Psoas muscle (tissue), 8 donors: Measurements from ENCODE around the gene SNAI3. TPM values are rescaled to one million over a fixed set of nuclear protein-coding genes. Genes with fewer than 3 reads are reported as not detected.

Source experiments
- ATAC-seq, 4 donors: fragments of 200-7000 bp; cut with Tn5 transposase; one replicate each; pipeline ENCODE4 v1.9.1; 2020; ENCODE audit warnings: moderate library complexity in 3 of 4, mild to moderate bottlenecking in 2 of 4
- DNase-seq, 2 donors: peaks; one replicate each; pipeline ENCODE4 v3.0.0-alpha.2; 2020
- H3K27ac ChIP-seq: fragments of 200-600 bp; one replicate; pipeline ENCODE4 v1.8.0; 2022
- H3K27me3 ChIP-seq, 3 donors: fragments of 200-600 bp in 1 of 3; one replicate each; pipeline versions ENCODE4 v1.6.1 to v1.8.0; 2013 to 2022; ENCODE audit warnings: low read length in 2 of 3, mild to moderate bottlenecking in 2 of 3, moderate library complexity in 1 of 3; ENCODE audit not compliant: insufficient read depth in 3 of 3
- H3K36me3 ChIP-seq, 2 donors: fragments of 200-600 bp in 1 of 2; one replicate each; pipeline versions ENCODE4 v1.6.1 to v1.8.0; 2013 to 2022; ENCODE audit warnings: low read depth in 1 of 2, mild to moderate bottlenecking in 1 of 2, moderate library complexity in 1 of 2; ENCODE audit not compliant: insufficient read depth in 1 of 2
- H3K4me1 ChIP-seq: fragments of 200-600 bp; one replicate; pipeline ENCODE4 v1.8.0; 2022
- H3K4me3 ChIP-seq: fragments of 200-600 bp; one replicate; pipeline ENCODE4 v1.8.0; 2022; ENCODE audit warnings: mild to moderate bottlenecking
- H3K9me3 ChIP-seq: fragments of 200-600 bp; one replicate; pipeline ENCODE4 v1.8.0; 2022
- WGBS, 3 donors: extraction: QIAGEN DNeasy Blood & Tissue Kit; methylation state at CpG; one replicate each; pipeline versions ENCODE4 v1.1.6 to v1.1.7; 2013; 5-methylcytosine and 5-hydroxymethylcytosine counted together
- intact Hi-C, 2 donors: fragments of 100-400 bp; cut with DNase I; formaldehyde crosslinking; loops; one replicate each; pipeline versions ENCODE4 v1.11.0 to v1.14.2; 2022
- polyA plus RNA-seq, 3 donors: library from polyadenylated mRNA; stranded (reverse); fragments of 200-250 nt; gene quantifications; one replicate each; pipeline ENCODE4 v1.2.3, GENCODE V29; 2013
- total RNA-seq, 4 donors: library from RNA; stranded (reverse); fragmentation: NEBNext Ultra II Directional in 2 of 4; extraction: Animal tissue kit (Norgen Biotek cat#: 25700) in 2 of 4; gene quantifications; one replicate each; pipeline versions ENCODE4 v1.2.1 to v1.2.4, GENCODE V29; 2021 to 2023
- TF ChIP-seq, protein P1 (sequence below): fragments of 200-600 bp; IDR thresholded peaks from one replicate; pipeline ENCODE4 v1.8.0; 2022; ENCODE audit warnings: antibody characterized with exemption
- donor health status: healthy with polysubstance abuse.
- donor health status: DM: no; HTN: no; CAD: no; lungs with moderate emphysema.
- donor health status: Bipolar disorder and iron deficiency.
- donor health status: healthy.
- donor health status: DM: yes; HTN: yes; CAD: no.
- donor health status: DM: no; HTN: no; CAD: no.
- donor health status: DM: no; HTN: no; CAD: no.
- donor health status: DM: yes; HTN: yes; CAD: no.

The SNAI3 gene
- total and polyA plus RNA-seq, 7 donors = 1.2 to 8.5 (median 3.9) TPM

DNA sequence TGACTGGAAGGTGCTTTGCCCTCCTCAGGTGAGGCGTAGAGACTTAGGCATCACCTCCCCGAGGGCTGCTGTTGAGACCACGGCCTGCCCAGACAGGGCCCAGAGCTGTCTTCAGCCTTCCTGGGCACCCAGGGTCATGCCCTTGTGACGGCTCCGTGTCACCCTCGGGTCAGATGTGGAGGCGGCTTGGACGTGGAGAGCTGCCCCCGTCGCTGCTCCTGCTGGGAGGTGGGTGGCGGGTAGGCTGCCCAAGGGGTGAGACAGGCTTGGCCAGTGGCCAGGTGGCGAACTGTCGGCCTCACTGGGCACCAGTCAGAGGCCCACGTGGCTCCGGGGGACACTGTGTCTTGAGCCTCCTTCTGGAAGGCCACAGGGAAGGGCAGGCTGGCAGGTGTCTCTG is 8.9 kb upstream of the SNAI3 start:
- H3K4me3 ChIP-seq = no peak overlapping the region
- H3K9me3 ChIP-seq = no peaks in the 10 kb centered on the region
- WGBS, 3 donors = 55 to 67% (median 55%) methylated on average over 15 of the region's 15 CpGs
- peaks cover 12% of the 10 kb centered on the region for H3K4me1 ChIP-seq
- TF ChIP-seq, protein P1, sequence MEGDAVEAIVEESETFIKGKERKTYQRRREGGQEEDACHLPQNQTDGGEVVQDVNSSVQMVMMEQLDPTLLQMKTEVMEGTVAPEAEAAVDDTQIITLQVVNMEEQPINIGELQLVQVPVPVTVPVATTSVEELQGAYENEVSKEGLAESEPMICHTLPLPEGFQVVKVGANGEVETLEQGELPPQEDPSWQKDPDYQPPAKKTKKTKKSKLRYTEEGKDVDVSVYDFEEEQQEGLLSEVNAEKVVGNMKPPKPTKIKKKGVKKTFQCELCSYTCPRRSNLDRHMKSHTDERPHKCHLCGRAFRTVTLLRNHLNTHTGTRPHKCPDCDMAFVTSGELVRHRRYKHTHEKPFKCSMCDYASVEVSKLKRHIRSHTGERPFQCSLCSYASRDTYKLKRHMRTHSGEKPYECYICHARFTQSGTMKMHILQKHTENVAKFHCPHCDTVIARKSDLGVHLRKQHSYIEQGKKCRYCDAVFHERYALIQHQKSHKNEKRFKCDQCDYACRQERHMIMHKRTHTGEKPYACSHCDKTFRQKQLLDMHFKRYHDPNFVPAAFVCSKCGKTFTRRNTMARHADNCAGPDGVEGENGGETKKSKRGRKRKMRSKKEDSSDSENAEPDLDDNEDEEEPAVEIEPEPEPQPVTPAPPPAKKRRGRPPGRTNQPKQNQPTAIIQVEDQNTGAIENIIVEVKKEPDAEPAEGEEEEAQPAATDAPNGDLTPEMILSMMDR = no peak
- peaks cover 3 to 43% of the 10 kb centered on the region in 2 donors for H3K36me3 ChIP-seq
- peak overlapping the region; percentile 79 for H3K27ac ChIP-seq
- H3K27me3 ChIP-seq = no peaks in the 10 kb centered on the region
- DNase-seq (no peak), ATAC-seq (peak; percentile 15 to 49 (median 29))
- intact Hi-C loops = no loop called here

DNA sequence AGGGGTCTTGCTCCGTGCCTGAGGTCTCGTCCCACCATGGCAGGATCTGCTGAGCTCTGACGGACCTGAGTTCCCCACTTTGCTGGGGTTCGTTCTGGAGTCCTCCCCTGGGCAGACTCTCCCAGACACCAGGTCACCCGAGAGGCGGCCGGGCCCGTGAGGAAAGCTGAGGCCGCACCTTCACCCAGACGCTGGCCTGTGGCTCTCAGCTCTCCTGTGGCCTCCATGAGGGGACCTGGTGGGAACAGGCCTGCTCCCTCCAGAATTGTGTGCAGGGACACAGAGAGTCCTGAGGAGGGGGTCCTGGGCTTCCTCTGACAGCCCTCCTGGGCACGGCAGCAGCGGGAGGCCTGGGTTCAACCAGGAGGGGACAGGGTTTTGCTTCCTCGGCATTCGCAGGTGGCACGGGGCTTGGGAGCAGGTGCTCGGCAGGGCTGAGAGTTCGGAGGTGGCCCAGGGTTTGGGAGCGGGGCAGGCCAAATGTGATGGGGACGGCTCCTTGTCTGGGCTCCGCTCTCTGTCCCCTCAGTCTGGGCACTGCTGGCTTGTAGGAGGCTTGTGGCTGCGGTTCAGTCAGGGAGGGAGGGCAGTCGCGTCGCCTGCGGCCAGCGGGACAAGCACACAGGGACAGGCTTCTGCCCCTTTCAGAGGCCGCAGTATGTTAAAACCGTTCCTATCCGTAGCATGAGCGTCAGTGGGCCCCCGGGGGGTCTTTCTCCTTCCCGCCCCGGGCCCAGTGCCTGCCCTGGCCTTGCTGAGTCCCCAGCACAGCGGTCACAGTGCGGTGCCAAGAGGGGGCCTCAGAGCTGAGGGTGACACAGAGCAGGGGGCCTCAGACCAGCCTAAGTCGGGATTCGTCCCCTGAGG is 8.1 kb upstream of the SNAI3 start:
- no peak for DNase-seq

GRCh38 chr16:88693420-88694177 is 7.3 kb upstream of the SNAI3 start:
- no peak overlapping the region for H3K27ac ChIP-seq
- no peak for DNase-seq
- H3K4me3 ChIP-seq = no peak overlapping the region
- no peaks in the 10 kb centered on the region for H3K27me3 ChIP-seq
- TF ChIP-seq, protein P1 = no peak
- WGBS, 3 donors = 90 to 93% (median 92%) methylated on average over 32 to 39 of the region's 39 CpGs
- no peaks in the 10 kb centered on the region for H3K9me3 ChIP-seq
- intact Hi-C loops = no loop called here
- H3K36me3 ChIP-seq = peaks cover 3 to 27% of the 10 kb centered on the region in 2 donors
- no peak for ATAC-seq
- H3K4me1 ChIP-seq = peaks cover 16% of the 10 kb centered on the region

More for the DNA sequence above, 8.1 kb upstream of the SNAI3 start:
- Histone ChIP-seq H3K36me3 (peaks cover 3 to 35% of the 10 kb centered on the region in 2 donors), H3K27ac (no peak overlapping the region), H3K4me3 (no peak overlapping the region), H3K4me1 (peaks cover 12% of the 10 kb centered on the region), H3K27me3 (no peaks in the 10 kb centered on the region), H3K9me3 (no peaks in the 10 kb centered on the region)
- ATAC-seq = no peak
- intact Hi-C loops = no loop called here
- TF ChIP-seq, protein P1 = no peak
- WGBS, 3 donors = 84 to 92% (median 92%) methylated on average over 37 of the region's 37 CpGs

DNA sequence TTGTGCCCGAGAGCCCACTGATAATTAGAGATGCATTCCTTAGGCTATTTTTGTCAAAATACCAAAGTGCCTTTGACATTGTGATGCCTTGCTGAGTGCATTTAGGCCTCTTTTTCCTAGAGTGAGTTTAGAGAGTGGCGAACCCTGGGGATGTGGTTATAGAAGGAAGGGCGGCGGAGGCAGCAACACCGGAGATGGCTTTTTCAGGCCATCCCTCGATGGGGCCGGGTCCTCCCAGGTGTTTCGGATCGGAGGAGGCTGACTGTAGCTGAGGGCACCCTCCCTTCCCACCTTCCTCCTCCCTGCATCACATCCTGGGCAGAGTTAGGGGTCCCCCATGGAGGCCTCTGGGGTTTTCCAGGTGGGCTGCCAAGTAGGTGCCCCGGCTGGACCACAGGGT is 6.6 kb upstream of the SNAI3 start:
- no peak for ATAC-seq

More for the DNA sequence above, 6.6 kb upstream of the SNAI3 start:
- H3K27ac ChIP-seq = no peak overlapping the region
- no peaks in the 10 kb centered on the region for H3K9me3 ChIP-seq
- intact Hi-C loops = no loop called here
- H3K4me3 ChIP-seq = no peak overlapping the region
- TF ChIP-seq, protein P1 = no peak
- DNase-seq = no peak
- H3K27me3 ChIP-seq = no peaks in the 10 kb centered on the region
- 74 to 90% (median 85%) methylated on average over 10 of the region's 10 CpGs for WGBS, 3 donors
- peaks cover 23% of the 10 kb centered on the region for H3K4me1 ChIP-seq
- H3K36me3 ChIP-seq = peaks cover 3 to 19% of the 10 kb centered on the region in 2 donors
